Osteoblast (primary cell): ENCODE measurements around the gene KRTAP10-2. TPM values are rescaled to one million over a fixed set of nuclear protein-coding genes. Genes with fewer than 3 reads are reported as not detected.

ENCODE experiments used
- DNase-seq: peaks from one replicate; pipeline ENCODE4 v3.0.0; 2011; ENCODE audit warnings: low spot score, mixed read lengths; ENCODE audit not compliant: insufficient read length; ENCODE audit errors: missing footprints
- H2AFZ ChIP-seq: 2 replicates; pipeline ENCODE4 v1.6.0; 2011; ENCODE audit warnings: mild to moderate bottlenecking, low read length
- H3K27ac ChIP-seq: 2 replicates; pipeline ENCODE4 v1.5.1; 2011; ENCODE audit warnings: mild to moderate bottlenecking, low read depth, low read length, moderate library complexity
- H3K27me3 ChIP-seq: 2 replicates; pipeline ENCODE4 v1.6.0; 2012; ENCODE audit warnings: mild to moderate bottlenecking, control low read depth, inconsistent platforms, low read length, moderate library complexity; ENCODE audit not compliant: insufficient read depth
- H3K36me3 ChIP-seq: 2 replicates; pipeline ENCODE4 v1.5.1; 2011; ENCODE audit warnings: mild to moderate bottlenecking, low read length, control low read depth, moderate library complexity; ENCODE audit not compliant: insufficient read depth
- H3K4me1 ChIP-seq: 2 replicates; pipeline ENCODE4 v1.5.1; 2011; ENCODE audit warnings: mild to moderate bottlenecking, low read length, control low read depth, moderate library complexity; ENCODE audit not compliant: insufficient read depth
- H3K4me2 ChIP-seq: 2 replicates; pipeline ENCODE4 v1.6.0; 2011; ENCODE audit warnings: mild to moderate bottlenecking, low read length; ENCODE audit not compliant: insufficient read depth
- H3K4me3 ChIP-seq: fragments of 200-600 bp; sonication (generic); 3 replicates; pipeline ENCODE4 v1.5.1; 2012; ENCODE audit warnings: mild to moderate bottlenecking, low read length, inconsistent platforms; ENCODE audit not compliant: insufficient read depth
- H3K79me2 ChIP-seq: 2 replicates; pipeline ENCODE4 v1.6.0; 2012; ENCODE audit warnings: mild to moderate bottlenecking, low read length, control low read depth, inconsistent platforms; ENCODE audit not compliant: insufficient read depth
- H3K9me3 ChIP-seq: 2 replicates; pipeline ENCODE4 v1.5.1; 2011; ENCODE audit warnings: low read depth, low read length, control low read depth
- H4K20me1 ChIP-seq: 2 replicates; pipeline ENCODE4 v1.6.0; 2012; ENCODE audit warnings: mild to moderate bottlenecking, low read length, control low read depth; ENCODE audit not compliant: insufficient read depth
- CTCF ChIP-seq: IDR thresholded peaks from 2 replicates; pipeline ENCODE4 v1.5.1; 2011; ENCODE audit warnings: mild to moderate bottlenecking, low read depth, low read length, moderate library complexity; ENCODE audit errors: extremely low read depth
- total RNA-seq: library from RNA; depleted of rRNA; stranded (reverse); fragments of >200 nt; gene quantifications from 2 replicates; pipeline ENCODE4 v1.2.3, GENCODE V29; 2012

Gene KRTAP10-2
- total RNA-seq, 1 donor: not detected

- Histone ChIP-seq H3K79me2 (no peaks in the 10 kb centered on the region), H3K4me1 (no peaks in the 10 kb centered on the region), H3K27ac (no peak overlapping the region), H4K20me1 (no peaks in the 10 kb centered on the region), H3K4me2 (no peak overlapping the region), H3K9me3 (no peaks in the 10 kb centered on the region), H3K27me3 (no peaks in the 10 kb centered on the region), H3K4me3 (no peak overlapping the region), H3K36me3 (no peaks in the 10 kb centered on the region), H2AFZ (no peak overlapping the region)
- TF ChIP-seq CTCF: no peak
- DNase-seq: no peak
Measured at GRCh38 chr21:44512496-44513388, 38.6 kb downstream of the KRTAP10-2 start.

- H4K20me1 ChIP-seq: no peaks in the 10 kb centered on the region
- no peak overlapping the region for H3K4me2 ChIP-seq
- no peak for TF ChIP-seq CTCF
- H3K27me3 ChIP-seq: peaks cover 3% of the 10 kb centered on the region
- no peaks in the 10 kb centered on the region for H3K36me3 ChIP-seq
- no peaks in the 10 kb centered on the region for H3K4me1 ChIP-seq
- H3K27ac ChIP-seq: no peak overlapping the region
- DNase-seq: no peak
- no peaks in the 10 kb centered on the region for H3K9me3 ChIP-seq
- no peak overlapping the region for H2AFZ ChIP-seq
- H3K4me3 ChIP-seq: no peak overlapping the region
- no peaks in the 10 kb centered on the region for H3K79me2 ChIP-seq
Measured at GRCh38 chr21:44511938-44512275, 39.4 kb downstream of the KRTAP10-2 start.

GRCh38 chr21:44511219-44511937, 39.9 kb downstream of the KRTAP10-2 start:
- H3K4me3 ChIP-seq: no peak overlapping the region
- DNase-seq: no peak
- H3K27me3 ChIP-seq: peaks cover 3% of the 10 kb centered on the region
- no peak overlapping the region for H3K27ac ChIP-seq
- H3K4me2 ChIP-seq: no peak overlapping the region
- H3K4me1 ChIP-seq: no peaks in the 10 kb centered on the region
- H4K20me1 ChIP-seq: no peaks in the 10 kb centered on the region
- no peaks in the 10 kb centered on the region for H3K36me3 ChIP-seq
- no peak overlapping the region for H2AFZ ChIP-seq
- H3K79me2 ChIP-seq: no peaks in the 10 kb centered on the region
- no peaks in the 10 kb centered on the region for H3K9me3 ChIP-seq
- TF ChIP-seq CTCF: no peak
